Kidney capillary endothelial cell (primary cell): ENCODE measurements around the gene CD163L1.
A peak's percentile ranks its signal among the peaks of the same experiment; 100 is the strongest.
"Not testable (repeated sequence)": the region's sequence is repeated elsewhere in the genome, so short reads cannot be mapped to it uniquely, and the experiment has no call there.

Experiments used
- DNase-seq: peaks from one replicate; pipeline ENCODE4 v3.0.0-alpha.2; 2018; ENCODE audit warnings: low spot score

The CD163L1 gene

DNA sequence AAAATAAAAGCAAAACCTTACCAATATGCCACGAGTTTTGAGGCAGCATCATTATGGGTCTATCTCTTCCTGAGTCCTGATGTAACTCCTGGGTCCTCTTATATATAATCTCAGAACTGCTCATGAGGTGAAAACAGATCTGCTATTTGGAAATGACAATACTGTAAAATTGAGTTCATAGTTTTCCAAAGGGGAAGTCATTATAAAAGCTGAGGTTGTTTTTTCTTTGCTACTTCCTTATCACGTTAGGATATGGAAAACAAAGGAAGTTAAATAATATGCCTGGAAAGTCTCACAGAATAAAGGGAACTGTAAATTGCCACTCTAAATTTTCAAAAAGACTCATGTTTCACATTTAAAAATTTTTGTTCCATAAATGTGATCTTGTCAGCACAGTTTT is at the start of gene CD163L1:
Gene CD163L1 (minus strand): TSS at position 78 of the 400 bp plus-strand sequence. CDS start 26 bp downstream, at position 52.
- DNase-seq: no peak

DNA sequence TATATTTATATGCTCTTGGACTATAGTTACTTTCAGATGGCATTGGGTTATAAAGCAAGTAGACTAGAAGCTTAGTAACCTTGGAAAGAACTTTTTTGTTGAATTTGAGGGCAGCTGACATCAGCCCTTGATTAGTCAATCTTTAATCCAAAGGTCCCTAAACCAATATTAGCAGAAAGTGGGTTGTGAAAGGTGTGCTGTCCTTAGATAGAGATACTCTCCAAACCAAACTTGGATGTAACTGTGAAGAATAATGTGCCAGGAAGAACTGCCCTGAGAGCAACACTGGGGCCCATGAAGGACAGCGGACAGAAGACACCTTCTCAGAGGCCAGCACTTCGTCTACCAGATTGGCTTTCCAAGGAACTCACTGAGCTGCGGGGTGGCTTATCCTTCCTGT is 49.1 kb upstream of the CD163L1 start:
- no peak for DNase-seq

DNA sequence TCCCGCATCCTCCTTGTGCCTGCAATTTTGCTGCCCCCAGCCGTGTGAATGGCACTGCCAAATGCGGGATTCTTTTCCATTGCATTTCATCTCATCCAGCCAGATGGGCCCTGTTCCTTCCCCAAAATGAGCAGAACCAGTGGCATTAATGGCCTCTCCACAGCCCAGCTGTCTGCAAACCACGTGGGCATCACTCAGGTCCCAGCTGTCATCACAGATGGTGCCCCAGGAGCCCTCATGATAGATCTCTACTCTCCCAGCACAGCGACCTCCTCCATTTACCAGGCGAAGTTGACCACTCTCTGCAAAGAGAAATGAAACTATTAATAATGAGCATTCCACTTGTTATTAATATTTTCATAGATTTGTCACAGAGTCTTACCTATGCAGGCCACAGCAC is 42.6 kb upstream of the CD163L1 start:
- no peak for DNase-seq

DNA sequence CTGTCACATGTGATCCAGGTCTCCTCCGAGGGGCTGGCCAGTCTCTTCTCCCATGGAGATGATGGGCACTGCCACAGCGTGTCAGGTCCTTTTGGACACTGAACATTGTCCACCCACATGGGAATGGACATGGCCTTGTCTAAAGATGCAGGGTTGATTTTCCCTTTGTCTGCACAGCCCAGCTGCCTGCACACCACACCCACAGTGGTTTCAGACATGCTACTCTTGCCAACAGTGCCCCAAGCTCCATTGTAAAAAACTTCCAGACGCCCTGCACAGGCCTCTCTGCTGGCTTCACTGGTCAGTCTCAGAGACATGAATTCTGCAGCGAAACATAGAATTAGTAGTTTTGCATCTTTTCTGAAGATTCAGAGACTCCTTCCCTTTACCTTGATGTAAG is 41.1 kb upstream of the CD163L1 start:
- DNase-seq: no peak

DNA sequence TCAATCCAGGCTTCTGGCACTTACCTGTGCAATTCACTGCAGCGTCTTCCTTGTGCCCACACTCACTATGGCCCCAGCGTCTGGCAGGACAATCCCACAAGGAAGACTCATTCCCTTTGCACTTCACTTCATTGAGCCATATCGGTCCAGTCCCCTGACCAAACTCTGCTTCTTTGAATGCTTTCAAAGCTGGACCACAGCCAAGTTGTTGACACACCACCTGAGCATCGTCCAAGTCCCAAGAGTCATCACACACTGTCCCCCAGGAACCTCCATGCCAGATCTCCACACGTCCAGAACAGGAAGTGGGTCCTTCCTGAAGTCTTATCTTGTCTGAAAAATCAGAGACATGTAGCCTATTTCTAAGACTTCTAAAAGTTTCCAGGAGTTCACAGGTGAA is 39.4 kb upstream of the CD163L1 start:
- no peak for DNase-seq

DNA sequence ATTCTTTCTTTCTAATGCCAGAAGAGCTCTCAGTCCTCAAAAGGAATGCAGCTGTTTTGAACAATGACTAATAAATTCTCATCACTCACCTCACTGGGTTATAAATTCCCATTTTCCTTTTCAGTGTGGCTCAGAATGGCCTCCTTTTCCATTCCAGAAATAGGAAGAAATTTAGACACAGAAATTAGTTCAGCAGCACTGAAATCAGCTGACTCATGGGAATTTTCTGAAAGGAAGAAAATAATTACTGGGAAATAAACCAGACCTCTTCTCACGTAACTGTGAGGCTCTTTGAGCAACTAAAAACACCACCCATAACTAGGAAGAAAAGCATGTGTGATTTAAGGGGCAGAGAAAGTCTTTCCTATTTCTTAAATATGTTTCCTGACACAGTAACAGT is 35.8 kb upstream of the CD163L1 start:
- DNase-seq: no peak

DNA sequence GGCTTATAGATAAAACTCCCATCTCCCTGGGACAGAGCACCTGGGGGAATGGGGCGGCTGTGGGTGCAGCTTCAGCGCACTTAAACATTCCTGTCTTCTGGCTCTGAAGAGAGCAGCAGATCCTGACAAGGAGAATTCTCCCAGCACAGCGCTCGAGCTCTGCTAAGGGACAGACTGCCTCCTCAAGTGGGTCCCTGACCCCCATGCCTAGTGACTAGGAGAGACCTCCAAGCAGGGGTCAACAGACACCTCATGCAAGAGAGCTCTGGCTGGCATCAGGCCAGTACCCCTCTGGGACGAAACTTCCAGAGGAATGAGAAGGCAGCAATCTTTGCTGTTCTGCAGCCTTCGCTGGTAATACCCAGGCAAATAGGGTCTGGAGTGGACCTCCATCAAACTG is 28.1 kb upstream of the CD163L1 start:
- DNase-seq: no peak

DNA sequence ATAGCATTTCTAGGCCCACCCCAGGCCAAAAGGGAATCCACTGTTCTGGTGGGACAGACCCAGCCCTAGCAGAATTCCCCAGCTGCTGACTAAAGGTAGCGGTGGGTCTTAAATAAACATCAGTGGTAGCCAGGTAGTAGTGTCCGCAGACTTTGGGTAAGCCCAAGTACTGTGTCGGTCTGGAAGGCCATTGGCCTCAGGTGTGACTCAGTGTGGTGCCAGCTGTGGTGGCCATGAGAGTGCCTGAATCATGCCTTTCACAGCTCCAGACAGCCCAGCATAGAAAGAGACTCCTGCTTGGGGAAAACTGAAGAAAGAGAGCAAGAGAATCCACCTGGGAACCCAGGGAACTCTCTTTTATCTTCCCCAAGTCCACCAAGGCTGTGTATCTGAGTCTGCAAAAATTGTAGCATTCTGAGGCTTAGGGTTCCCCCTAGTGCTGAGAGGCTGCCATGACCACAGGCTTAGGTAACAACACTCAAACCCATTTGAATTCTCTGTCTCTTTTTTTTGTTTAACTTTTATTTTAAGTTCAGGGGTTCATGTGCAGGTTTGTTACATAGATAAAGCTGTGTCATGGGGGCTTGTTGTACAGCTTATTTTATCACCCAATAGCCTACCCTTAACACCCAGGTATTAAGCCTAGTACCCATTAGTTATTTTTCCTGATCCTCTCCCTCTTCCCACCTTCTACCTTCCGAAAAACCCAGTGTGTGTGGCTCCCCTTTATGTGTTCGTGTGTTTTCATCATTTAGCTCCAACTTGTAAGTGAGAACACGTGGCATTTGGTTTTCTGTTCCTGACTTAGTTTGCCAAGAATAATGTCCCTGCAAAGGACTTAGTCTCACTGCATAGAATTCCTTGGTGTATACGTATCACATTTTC is 16.7 kb upstream of the CD163L1 start:
- DNase-seq: peak; percentile 39

DNA sequence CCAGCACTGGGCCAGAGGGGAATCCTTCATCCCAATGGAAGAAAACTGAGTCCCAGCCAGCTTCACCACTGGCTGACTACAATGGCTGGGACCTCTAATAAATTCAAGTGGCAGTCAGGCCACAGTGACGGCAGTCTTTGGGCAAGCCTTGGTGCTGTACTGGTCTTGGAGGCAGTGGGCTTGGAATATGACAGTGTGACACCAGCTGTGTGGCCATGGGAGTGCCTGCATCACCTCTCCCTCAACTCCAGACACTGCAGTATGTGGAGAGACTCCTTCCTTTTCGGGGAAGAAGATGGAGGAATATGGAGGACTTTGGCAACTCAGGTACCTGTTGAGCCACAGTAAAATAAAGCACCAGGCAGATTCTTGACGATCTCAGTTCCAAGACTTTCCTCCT is 16.0 kb upstream of the CD163L1 start:
- DNase-seq: no peak

DNA sequence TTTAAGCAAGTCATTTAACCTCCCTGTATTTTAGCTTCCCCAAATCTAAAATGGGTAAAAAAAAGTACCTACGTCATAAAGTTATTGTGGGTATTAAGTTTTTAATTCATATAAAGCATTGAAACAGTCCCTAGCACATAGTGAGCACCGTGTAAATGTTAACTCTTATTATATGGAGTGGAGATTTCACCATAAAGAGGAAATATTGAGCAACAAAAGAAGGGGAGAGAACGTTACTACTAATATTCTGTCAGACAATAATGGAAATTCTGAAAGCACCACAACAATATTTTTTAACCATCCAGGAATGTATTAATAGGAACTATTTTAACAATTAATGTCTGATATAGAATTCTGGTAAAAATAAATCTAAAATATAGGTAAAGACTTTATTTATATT is 7.8 kb upstream of the CD163L1 start:
- no peak for DNase-seq

DNA sequence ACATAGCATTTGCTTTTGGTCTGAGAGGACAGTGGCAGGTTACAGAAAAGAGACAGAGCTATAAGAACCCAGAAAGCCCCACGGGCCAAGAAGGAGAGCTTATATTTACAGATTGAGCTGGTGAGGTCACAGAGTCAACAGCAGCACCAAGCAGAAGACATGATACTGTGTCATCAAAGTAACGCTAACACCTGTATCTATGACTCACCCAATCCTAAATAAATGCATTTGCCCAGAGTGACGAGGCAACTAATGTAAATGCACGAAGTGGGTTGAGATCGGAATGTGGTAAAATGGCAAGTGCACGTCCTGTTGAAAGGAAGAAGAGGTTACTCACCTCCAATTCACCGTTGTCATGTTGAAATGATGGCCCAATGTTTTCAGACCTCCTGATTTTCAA is 6.7 kb upstream of the CD163L1 start:
- DNase-seq: no peak

DNA sequence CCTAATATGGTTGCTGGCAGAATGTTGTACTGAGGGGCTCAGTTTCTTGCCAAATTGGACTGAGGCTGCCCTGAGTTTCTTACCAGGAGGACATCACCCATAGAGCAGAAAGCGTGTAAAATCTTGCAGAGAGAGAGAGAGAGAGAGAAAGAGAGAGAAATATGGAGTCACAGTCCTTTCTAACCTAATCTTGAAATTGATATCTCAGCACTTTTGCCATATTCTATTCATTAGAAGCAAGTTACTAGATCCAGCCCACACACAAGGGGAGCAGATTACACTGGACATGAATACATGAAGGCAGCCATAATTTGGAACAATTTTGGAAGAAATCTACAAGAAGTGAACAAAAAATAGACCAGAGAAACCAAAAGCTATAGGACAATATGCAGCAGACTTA is 4.1 kb upstream of the CD163L1 start:
- DNase-seq: no peak

DNA sequence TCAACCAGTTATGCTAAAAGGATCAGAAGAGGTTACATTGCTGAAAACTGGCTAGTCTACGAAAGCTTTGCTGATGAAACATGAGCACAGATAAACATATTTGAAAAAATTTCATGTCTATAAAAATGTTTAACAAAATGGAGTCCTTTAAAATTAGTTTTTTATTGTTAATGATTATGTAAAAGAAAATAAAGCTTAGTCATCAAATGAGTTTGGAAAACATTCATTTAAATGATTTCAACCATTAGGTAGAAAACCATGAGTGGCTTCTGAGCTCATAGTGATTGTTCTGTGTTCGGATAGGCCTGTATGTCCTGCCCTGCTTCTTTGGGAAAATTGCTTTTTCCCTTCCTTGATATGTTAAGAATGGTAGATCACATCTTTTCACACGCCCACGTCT is 584 bp upstream of the CD163L1 start:
- DNase-seq: no peak

DNA sequence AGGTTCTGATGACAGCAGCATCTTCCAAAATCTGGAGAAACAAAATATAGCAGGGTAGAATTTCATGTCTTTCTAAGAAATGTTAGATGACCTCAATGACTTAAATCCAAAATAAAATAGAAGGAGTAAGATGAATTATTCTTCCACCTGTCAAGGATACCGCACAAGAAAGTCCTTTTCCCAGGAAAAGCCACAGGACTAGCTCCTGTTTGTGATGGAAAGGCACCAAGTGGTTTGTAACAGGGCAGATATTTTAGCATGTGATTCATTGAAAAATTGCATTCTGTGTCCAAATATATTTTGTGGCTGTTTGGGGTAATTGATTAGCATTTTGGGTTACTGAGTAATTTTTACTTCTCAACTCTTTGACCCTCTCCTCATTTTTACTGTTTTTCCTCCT is 2.7 kb downstream of the CD163L1 start:
- no peak for DNase-seq

DNA sequence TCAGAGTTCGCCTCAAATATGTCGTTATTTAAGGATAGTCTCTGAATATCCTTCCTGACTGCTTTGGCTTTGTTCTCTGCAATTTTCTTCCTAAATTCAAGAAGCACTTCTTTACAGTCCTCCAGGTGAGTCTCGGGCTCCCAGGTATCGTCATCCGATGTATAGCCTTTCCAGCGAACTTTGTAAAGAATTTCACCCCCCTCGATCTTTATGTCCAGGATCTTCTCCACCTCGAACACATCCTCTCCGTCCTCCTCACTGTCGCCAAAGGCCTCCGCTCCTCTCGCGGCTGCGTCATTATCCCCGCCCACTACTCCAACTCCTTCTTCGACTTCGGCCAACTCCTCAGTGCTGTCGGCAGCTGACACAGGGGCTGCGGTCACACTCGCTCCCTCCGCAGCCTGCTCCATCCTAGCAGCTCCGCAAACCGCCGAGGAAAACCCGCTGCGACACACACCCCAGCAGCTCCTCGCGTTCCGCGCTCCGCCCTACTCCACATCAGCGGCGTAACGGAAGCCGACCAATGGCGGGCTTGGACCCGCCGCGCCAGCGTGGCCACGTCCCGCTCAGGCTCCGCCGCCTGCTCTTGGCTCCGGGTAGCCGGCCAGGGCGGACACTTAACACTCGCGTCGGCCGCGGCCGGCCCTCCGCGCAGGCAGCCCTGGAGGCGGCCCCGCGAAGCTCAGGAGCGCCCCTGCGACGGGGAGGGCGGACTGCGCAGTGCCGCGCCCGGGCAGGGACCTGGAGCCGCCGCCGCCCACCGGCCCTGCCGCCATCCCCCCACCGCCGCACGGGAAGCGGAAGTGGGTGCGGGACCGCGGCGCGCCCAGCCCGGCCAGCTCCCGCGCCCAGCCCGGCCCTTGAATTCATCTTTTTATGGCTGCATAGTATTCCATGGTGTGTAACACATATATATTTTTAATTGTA is 4.1 kb downstream of the CD163L1 start:
- peak; percentile 45 for DNase-seq

DNA sequence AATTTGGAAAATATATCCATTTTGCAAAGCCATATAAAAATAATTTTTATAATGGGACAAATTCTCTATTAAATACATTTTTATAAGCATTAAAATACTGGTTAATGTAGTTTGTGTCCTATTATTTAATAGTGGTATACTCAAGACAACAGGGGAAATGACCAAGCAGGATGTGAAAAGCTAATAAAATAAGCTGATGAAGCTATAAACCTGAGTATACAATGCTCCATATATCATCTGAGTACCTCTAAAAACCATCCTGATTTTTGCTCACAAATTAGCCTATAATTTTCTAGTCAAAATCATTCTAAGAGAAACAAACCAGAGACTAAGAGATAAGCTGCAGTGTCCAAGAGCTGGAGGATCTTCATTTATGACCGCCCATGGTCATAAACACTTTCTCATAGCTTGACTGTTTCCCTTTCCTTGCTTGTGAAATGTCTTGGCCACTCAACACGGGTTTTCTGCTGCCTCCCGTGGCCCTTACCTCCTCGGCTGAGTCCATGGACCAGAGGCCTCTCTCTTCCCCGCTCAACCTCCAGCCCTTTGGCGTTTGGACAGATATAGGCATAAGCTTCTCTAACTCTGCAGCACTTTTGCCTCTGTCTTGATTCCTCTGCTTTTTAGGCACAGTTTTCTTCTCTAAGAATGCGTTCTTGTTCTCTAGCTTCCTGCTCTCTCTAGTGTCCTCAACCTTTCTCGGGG is 5.5 kb downstream of the CD163L1 start:
- DNase-seq: not testable (repeated sequence)

DNA sequence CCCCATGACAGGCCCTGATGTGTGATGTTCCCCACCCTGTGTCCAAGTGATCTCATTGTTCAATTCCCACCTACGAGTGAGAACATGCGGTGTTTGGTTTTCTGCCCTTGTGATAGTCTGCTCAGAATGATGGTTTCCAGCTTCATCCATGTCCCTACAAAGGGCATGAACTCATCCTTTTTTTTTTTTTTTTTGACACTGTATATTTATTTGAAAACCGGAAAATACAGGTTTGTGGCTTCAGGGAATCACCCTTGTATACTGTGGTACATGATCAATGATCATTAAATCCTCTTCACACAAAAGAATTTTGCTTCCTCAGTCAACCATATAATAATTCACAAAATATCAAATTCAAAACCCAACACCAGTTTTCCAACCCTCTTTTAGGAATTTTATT is 6.5 kb downstream of the CD163L1 start:
- not testable (repeated sequence) for DNase-seq

DNA sequence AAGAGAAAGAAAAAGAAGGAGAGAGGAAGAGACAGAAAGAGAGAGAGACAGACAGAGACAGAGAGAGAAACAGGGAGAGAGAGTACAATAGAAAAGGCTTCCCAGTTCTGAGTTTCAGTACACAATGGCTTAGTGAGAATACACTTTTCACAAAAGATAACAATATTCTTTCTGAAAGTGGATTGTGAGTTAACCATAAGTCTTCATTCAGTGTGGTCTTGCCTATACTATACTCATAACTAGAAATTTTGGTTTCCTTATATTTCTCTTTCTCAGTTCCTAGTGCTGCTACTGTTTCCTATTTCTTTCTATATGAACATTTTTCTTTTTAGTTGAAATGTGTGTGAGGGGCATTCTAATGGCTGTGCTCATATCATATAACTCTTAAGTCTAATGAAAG is 9.3 kb downstream of the CD163L1 start:
- DNase-seq: no peak

DNA sequence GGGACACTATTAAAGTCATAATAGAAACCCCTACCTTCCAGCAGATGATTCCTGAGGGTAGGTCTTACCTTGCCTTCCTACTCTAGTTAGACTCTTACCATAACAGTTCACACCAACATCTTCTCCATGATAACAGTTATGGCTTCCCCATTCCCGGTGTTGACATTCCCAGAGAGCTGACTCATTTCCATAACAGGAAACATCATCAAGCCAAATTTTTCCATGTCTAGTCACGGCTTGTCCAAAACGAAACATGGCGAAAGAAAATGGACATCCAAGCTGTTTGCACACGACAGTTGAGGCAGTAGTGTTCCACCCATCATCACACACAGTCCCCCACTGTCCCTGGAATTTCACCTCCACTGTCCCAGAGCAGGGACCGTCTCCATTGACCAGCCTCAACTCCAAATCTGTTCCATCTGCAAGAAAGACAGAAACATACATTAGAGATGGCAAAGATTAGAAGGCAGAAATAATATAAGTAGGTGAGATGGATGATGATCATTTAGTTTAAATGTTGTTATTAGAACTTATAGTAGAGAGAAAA is 10.6 kb downstream of the CD163L1 start:
- DNase-seq: peak; percentile 87

DNA sequence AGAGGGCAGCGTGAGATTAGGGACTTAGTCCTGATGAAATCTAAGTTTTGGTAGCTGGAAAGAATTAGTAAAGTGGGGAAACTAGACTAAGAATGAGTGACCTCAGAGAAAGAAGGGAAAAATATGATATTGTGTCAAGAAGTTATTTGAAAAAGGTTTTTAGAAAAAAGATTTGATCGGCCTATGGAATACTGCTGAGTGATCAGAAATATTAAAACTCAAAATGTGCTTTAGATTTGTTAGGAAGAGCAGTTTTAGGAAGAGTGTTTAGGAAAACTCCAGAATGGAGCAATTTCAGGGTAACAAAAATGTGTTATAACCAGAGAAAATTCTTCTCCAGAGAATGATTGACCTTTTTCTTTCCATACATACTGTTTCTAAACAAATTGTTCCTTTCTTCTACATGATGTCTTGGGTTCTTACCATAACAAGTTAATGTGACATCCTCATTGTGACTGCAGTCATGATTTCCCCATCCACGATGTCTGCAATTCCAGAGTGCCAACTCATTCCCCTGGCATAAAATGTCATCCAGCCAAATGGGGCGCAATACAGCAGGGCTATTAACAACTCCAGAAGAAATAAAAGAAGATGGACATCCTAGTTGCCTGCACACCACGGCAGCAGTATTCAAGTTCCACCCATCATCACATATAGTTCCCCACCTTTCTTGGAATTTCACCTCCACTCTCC is 11.8 kb downstream of the CD163L1 start:
- DNase-seq: no peak

DNA sequence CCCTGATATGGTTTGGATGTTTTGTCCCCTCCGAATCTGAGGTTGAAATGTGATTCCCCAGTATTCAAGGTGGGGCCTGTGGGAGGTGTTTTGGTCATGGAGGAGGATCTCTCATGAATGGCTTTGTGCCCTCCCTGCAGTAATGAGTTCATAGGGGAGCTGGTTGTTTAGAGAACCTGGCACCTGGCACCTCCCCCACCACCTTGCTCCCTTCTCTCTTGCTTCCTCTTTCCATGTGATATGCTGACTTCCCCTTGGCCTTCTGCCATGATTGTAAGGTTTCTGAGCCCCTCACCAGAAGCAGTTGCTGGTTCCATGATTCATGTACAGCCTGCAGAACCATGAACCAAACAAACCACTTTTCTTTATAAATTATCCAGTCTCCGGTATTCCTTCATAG is 32.6 kb downstream of the CD163L1 start:
- DNase-seq: no peak

DNA sequence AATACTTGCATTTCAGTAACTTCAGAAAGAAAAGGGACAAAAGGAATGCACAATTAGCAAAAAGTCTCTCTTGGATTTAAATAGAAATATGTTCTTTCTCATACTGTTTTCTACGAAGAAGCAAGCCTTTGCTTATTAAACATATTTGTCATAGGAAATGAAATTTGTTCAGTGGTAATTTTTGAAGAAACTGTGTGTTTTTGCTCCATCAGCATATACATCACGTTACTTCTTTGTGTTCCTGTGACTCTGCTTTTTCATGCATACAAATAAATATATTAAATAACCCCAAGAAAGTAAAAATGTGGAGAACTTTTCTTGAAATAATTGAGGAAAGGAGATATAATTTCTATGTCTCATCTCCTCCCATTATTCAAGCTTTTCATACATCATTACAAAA is 39.7 kb downstream of the CD163L1 start:
- DNase-seq: no peak
